Measurements from ENCODE around the gene DYNLL1.
"Not testable (repeated sequence)": the region's sequence is repeated elsewhere in the genome, so short reads cannot be mapped to it uniquely, and the experiment has no call there.

DYNLL1 gene

GRCh38 chr12:120504587-120504986 lies 8.7 kb downstream of the DYNLL1 start:
- DNase-seq (ENCODE audit: low read depth in 4 of 4, low spot score in 1 of 4): no peak

- no peak for DNase-seq (ENCODE audit: low read depth in 4 of 4, low spot score in 1 of 4)
These were observed 12.6 kb downstream of the DYNLL1 start for GRCh38 chr12:120508537-120508936.

- DNase-seq (ENCODE audit: low read depth in 4 of 4, low spot score in 1 of 4): no peak
These were observed 18.1 kb downstream of the DYNLL1 start for GRCh38 chr12:120514002-120514401.

GRCh38 chr12:120515496-120515895 lies 19.6 kb downstream of the DYNLL1 start:
- DNase-seq (ENCODE audit: low read depth in 4 of 4, low spot score in 1 of 4): no peak

GRCh38 chr12:120519324-120519723 lies 23.4 kb downstream of the DYNLL1 start:
- DNase-seq (ENCODE audit: low read depth in 4 of 4, low spot score in 1 of 4): not testable (repeated sequence)

- no peak for DNase-seq (ENCODE audit: low read depth in 4 of 4, low spot score in 1 of 4)
These were observed 26.7 kb downstream of the DYNLL1 start for GRCh38 chr12:120522568-120522967.

GRCh38 chr12:120528861-120529525 lies 33.1 kb downstream of the DYNLL1 start, which contains the start of gene COQ5:
COQ5 (minus strand) TSS chr12:120529158; CDS start chr12:120529141, 17 bp downstream.
- DNase-seq (ENCODE audit: low read depth in 4 of 4, low spot score in 1 of 4): peak; percentile 68 to 81 (median 74)

- no peak for DNase-seq (ENCODE audit: low read depth in 4 of 4, low spot score in 1 of 4)
These were observed 33.9 kb downstream of the DYNLL1 start for GRCh38 chr12:120529641-120530417.

- not testable (repeated sequence) for DNase-seq (ENCODE audit: low read depth in 4 of 4, low spot score in 1 of 4)
These were observed 34.5 kb downstream of the DYNLL1 start for GRCh38 chr12:120530418-120530761.

GRCh38 chr12:120532701-120533238 lies 36.9 kb downstream of the DYNLL1 start:
- no peak for DNase-seq (ENCODE audit: low read depth in 4 of 4, low spot score in 1 of 4)

- DNase-seq (ENCODE audit: low read depth in 4 of 4, low spot score in 1 of 4): peak; percentile 34 to 57 (median 44)
These were observed 38.3 kb downstream of the DYNLL1 start, which contains the start of gene RNF10 for GRCh38 chr12:120534203-120534702. RNF10 (plus strand) TSS chr12:120534356; CDS start chr12:120534812, 456 bp downstream.

GRCh38 chr12:120534703-120535655 lies 39.1 kb downstream of the DYNLL1 start:
- DNase-seq (ENCODE audit: low read depth in 4 of 4, low spot score in 1 of 4): peak in 2 of 4 experiments; percentile 19 to 35

- DNase-seq (ENCODE audit: low read depth in 4 of 4, low spot score in 1 of 4): no peak
These were observed 40.3 kb downstream of the DYNLL1 start for GRCh38 chr12:120536064-120536791.

- DNase-seq (ENCODE audit: low read depth in 4 of 4, low spot score in 1 of 4): no peak
These were observed 41.9 kb downstream of the DYNLL1 start for GRCh38 chr12:120537856-120538220.

GRCh38 chr12:120538281-120539156 lies 42.6 kb downstream of the DYNLL1 start:
- no peak for DNase-seq (ENCODE audit: low read depth in 4 of 4, low spot score in 1 of 4)

GRCh38 chr12:120539303-120539702 lies 43.4 kb downstream of the DYNLL1 start:
- no peak for DNase-seq (ENCODE audit: low read depth in 4 of 4, low spot score in 1 of 4)

GRCh38 chr12:120540445-120540844 lies 44.5 kb downstream of the DYNLL1 start:
- DNase-seq (ENCODE audit: low read depth in 4 of 4, low spot score in 1 of 4): no peak

- DNase-seq (ENCODE audit: low read depth in 4 of 4, low spot score in 1 of 4): no peak
These were observed 46.3 kb downstream of the DYNLL1 start for GRCh38 chr12:120542166-120542565.

GRCh38 chr12:120544691-120545090 lies 48.8 kb downstream of the DYNLL1 start:
- no peak for DNase-seq (ENCODE audit: low read depth in 4 of 4, low spot score in 1 of 4)
